ENCODE results near the gene TIPARP.

The TIPARP gene

GRCh38 chr3:156744631-156745030 lies 70.2 kb downstream of the TIPARP start:
- DNase-seq: no peak

GRCh38 chr3:156745766-156746165 lies 71.4 kb downstream of the TIPARP start:
- no peak for DNase-seq

- no peak for DNase-seq
Measured at GRCh38 chr3:156747046-156747445, 72.7 kb downstream of the TIPARP start.

- no peak for DNase-seq
Measured at GRCh38 chr3:156749244-156749643, 74.9 kb downstream of the TIPARP start.

GRCh38 chr3:156750191-156750873 lies 75.9 kb downstream of the TIPARP start:
- DNase-seq: no peak

GRCh38 chr3:156750874-156751245 lies 76.5 kb downstream of the TIPARP start:
- DNase-seq: no peak

- no peak for DNase-seq
Measured at GRCh38 chr3:156751461-156752025, 77.2 kb downstream of the TIPARP start.
